ENCODE data around the gene LUM.

GRCh38 chr12:91078501-91078900, 32.8 kb downstream of the LUM start:
- TF ChIP-seq CTCF (IDR thresholded peaks at IDR 0.05; ENCODE audit: insufficient read depth, low read depth, low read length) (no peak), EZH2 (IDR thresholded peaks at IDR 0.05; ENCODE audit: insufficient read depth, low read length) (no peak)
